Stimulated activated CD4-positive, alpha-beta T cell treated with anti-CD3 and anti-CD28 coated beads, Interleukin-4, amount 100 ng/mL, for 48 hours (primary cell): Measurements from ENCODE around the gene ALPI.
"Not testable (repeated sequence)": the region's sequence is repeated elsewhere in the genome, so short reads cannot be mapped to it uniquely, and the experiment has no call there.

Experiments
- DNase-seq, 2 donors: peaks; one replicate each; pipeline ENCODE4 v3.0.0-alpha.2; 2020; ENCODE audit warnings: low read depth in 2 of 2

ALPI gene

GRCh38 chr2:232455426-232456255 is at the start of gene ALPI:
Gene ALPI, plus strand, starts transcription at chr2:232456153. Its CDS starts 47 bp downstream, at chr2:232456200.
- DNase-seq: no peak

GRCh38 chr2:232406556-232407310 is 49.2 kb upstream of the ALPI start, which contains the start of gene ALPG:
Gene ALPG, plus strand, starts transcription at chr2:232406844. Its CDS starts 51 bp downstream, at chr2:232406895.
- no peak for DNase-seq

- not testable (repeated sequence) for DNase-seq
These were observed 48.4 kb upstream of the ALPI start for GRCh38 chr2:232407428-232408150.

GRCh38 chr2:232408269-232408668 is 47.7 kb upstream of the ALPI start:
- DNase-seq: not testable (repeated sequence)

GRCh38 chr2:232409617-232410016 is 46.3 kb upstream of the ALPI start:
- DNase-seq: not testable (repeated sequence)

GRCh38 chr2:232410238-232410900 is 45.6 kb upstream of the ALPI start:
- DNase-seq: no peak

- DNase-seq: no peak
These were observed 43.9 kb upstream of the ALPI start for GRCh38 chr2:232411901-232412629.

GRCh38 chr2:232412986-232413385 is 43.0 kb upstream of the ALPI start:
- no peak for DNase-seq

GRCh38 chr2:232415138-232415690 is 40.7 kb upstream of the ALPI start:
- no peak for DNase-seq

- DNase-seq: no peak
These were observed 40.0 kb upstream of the ALPI start for GRCh38 chr2:232415736-232416520.

GRCh38 chr2:232416521-232417470 is 39.2 kb upstream of the ALPI start:
- DNase-seq: no peak

- DNase-seq: no peak
These were observed 38.5 kb upstream of the ALPI start for GRCh38 chr2:232417489-232417888.

GRCh38 chr2:232418056-232418455 is 37.9 kb upstream of the ALPI start:
- DNase-seq: no peak

GRCh38 chr2:232418466-232419244 is 37.3 kb upstream of the ALPI start:
- peak in 1 of 2 donors; percentile 7 for DNase-seq

- DNase-seq: no peak
These were observed 36.5 kb upstream of the ALPI start for GRCh38 chr2:232419245-232420072.

GRCh38 chr2:232420073-232420454 is 35.9 kb upstream of the ALPI start:
- no peak for DNase-seq
